GM12878 (cell line): ENCODE measurements around the gene NTSR1. TPM values are rescaled to one million over a fixed set of nuclear protein-coding genes. Genes with fewer than 3 reads are reported as not detected.

ENCODE experiments used
- ATAC-seq: fragments of 200-7000 bp; cut with Tn5 transposase; 3 replicates; pipeline ENCODE4 v1.9.1; 2020; ENCODE audit warnings: mild to moderate bottlenecking, moderate library complexity
- BruUV-seq: library from RNA; stranded (reverse); fragments of 400-500 nt; replicated peaks from 2 replicates; lab custom pipeline; 2021; lab: Mats Ljungman, UMichigan
- CTCF ChIA-PET: fragments of 300-600 bp; sonication (Branson Sonifier 250); formaldehyde crosslinking; extraction: SDS; loops from one replicate; lab custom pipeline; 2021; ENCODE audit warnings: inconsistent platforms; lab: Yijun Ruan, JAX
- POLR2A ChIA-PET: fragments of 350-600 bp; formaldehyde crosslinking; extraction: SDS; loops from one replicate; lab custom pipeline; 2021; ENCODE audit warnings: inconsistent platforms; lab: Charles Lee
- RAD21 ChIA-PET: fragments of 300-600 bp; sonication (Branson Sonifier 250); formaldehyde crosslinking; loops from one replicate; lab custom pipeline; 2023; ENCODE audit warnings: antibody characterized with exemption; ENCODE audit not compliant: unreplicated experiment; lab: Charles Lee
- SMC1A ChIA-PET: fragments of 300-600 bp; sonication (Branson Sonifier 250); formaldehyde crosslinking; loops from one replicate; lab custom pipeline; 2023; ENCODE audit not compliant: unreplicated experiment, uncharacterized antibody; lab: Charles Lee
- DNase-seq: peaks from one replicate; pipeline ENCODE4 v3.0.0-alpha.2; 2011; ENCODE audit warnings: low read depth, low spot score
- FAIRE-seq: peaks from 3 replicates; lab custom pipeline; 2011; peaks lifted over from hg19 to GRCh38; lab: Jason Lieb, UNC
- H2AFZ ChIP-seq: 2 replicates; pipeline ENCODE4 v1.6.0; 2011; ENCODE audit warnings: low read depth, low read length, control low read depth; ENCODE audit not compliant: control insufficient read depth
- H3K27ac ChIP-seq: 2 replicates; pipeline ENCODE4 v1.5.1; 2011; ENCODE audit warnings: control low read depth; ENCODE audit not compliant: control insufficient read depth, insufficient read depth
- H3K27me3 ChIP-seq, 2 experiments: replicated peaks in 1 of 2; 2 replicates each; pipeline versions ENCODE4 v1.6.0 to v1.6.1; 2011; ENCODE audit warnings: low read length in 1 of 2; ENCODE audit not compliant: control insufficient read depth in 2 of 2, insufficient read depth in 2 of 2
- H3K36me3 ChIP-seq, 2 experiments: 2 replicates each; pipeline ENCODE4 v1.5.1; 2011; ENCODE audit warnings: low read length in 1 of 2; ENCODE audit not compliant: control insufficient read depth in 2 of 2, insufficient read depth in 2 of 2
- H3K4me1 ChIP-seq: 2 replicates; pipeline ENCODE4 v1.6.1; 2011; ENCODE audit warnings: mild to moderate bottlenecking, low read length, moderate library complexity, mixed read lengths; ENCODE audit not compliant: control insufficient read depth, insufficient read depth
- H3K4me2 ChIP-seq: 2 replicates; pipeline ENCODE4 v1.6.0; 2011; ENCODE audit warnings: control low read depth; ENCODE audit not compliant: control insufficient read depth, insufficient read depth
- H3K4me3 ChIP-seq: fragments of 200-600 bp; sonication (generic); 2 replicates; pipeline ENCODE4 v1.5.1; 2016
- H3K79me2 ChIP-seq: 2 replicates; pipeline ENCODE4 v1.6.0; 2011; ENCODE audit warnings: low read length; ENCODE audit not compliant: control insufficient read depth, insufficient read depth
- H3K9ac ChIP-seq: 2 replicates; pipeline ENCODE4 v1.8.0; 2011; ENCODE audit warnings: low read length, control low read depth, mixed read lengths; ENCODE audit not compliant: control insufficient read depth, insufficient read depth
- H3K9me3 ChIP-seq: replicated peaks from 3 replicates; pipeline ENCODE4 v1.5.1; 2011; ENCODE audit warnings: mild to moderate bottlenecking, low read length; ENCODE audit not compliant: control insufficient read depth, insufficient read depth
- H4K20me1 ChIP-seq: 2 replicates; pipeline ENCODE4 v1.6.0; 2011; ENCODE audit not compliant: control insufficient read depth, insufficient read depth
- ATF3 ChIP-seq: IDR thresholded peaks from 2 replicates; pipeline ENCODE4 v1.6.1; 2011; ENCODE audit warnings: low read depth, mild to moderate bottlenecking, low read length, moderate library complexity, borderline replicate concordance; ENCODE audit errors: extremely low read depth
- BACH1 ChIP-seq: fragments of 450-650 bp; IDR thresholded peaks from 2 replicates; pipeline ENCODE4 v1.6.1; 2017; ENCODE audit warnings: mild to moderate bottlenecking, borderline replicate concordance
- BCL11A ChIP-seq: IDR thresholded peaks from 2 replicates; pipeline ENCODE4 v1.6.1; 2011; ENCODE audit warnings: low read depth, low read length
- HDAC6 ChIP-seq: fragments of 200-600 bp; sonication (generic); IDR thresholded peaks from one replicate; pipeline ENCODE4 v1.8.0; 2017; ENCODE audit warnings: antibody characterized with exemption; ENCODE audit not compliant: unreplicated experiment
- IKZF2 ChIP-seq, 2 experiments: fragments of 450-650 bp; IDR thresholded peaks; 2 replicates each; pipeline ENCODE4 v1.6.1; 2017; ENCODE audit warnings: mild to moderate bottlenecking in 2 of 2, moderate library complexity in 2 of 2
- KLF5 ChIP-seq: fragments of 450-650 bp; IDR thresholded peaks from 2 replicates; pipeline ENCODE4 v1.6.1; 2014; ENCODE audit warnings: mild to moderate bottlenecking; ENCODE audit not compliant: partially characterized antibody
- LARP7 ChIP-seq: fragments of 450-650 bp; IDR thresholded peaks from 2 replicates; pipeline ENCODE4 v1.6.1; 2017; ENCODE audit warnings: mild to moderate bottlenecking
- MTA3 ChIP-seq: IDR thresholded peaks from 2 replicates; pipeline ENCODE4 v1.6.1; 2012; ENCODE audit warnings: low read length, inconsistent platforms, borderline replicate concordance
- PKNOX1 ChIP-seq: fragments of 450-650 bp; IDR thresholded peaks from 2 replicates; pipeline ENCODE4 v1.6.1; 2016; ENCODE audit warnings: mild to moderate bottlenecking
- RFX5 ChIP-seq: IDR thresholded peaks from 2 replicates; pipeline ENCODE4 v1.6.1; 2011; ENCODE audit warnings: low read depth, low read length, improper control_type of control experiment
- SKIL ChIP-seq: fragments of 450-650 bp; IDR thresholded peaks from 2 replicates; pipeline ENCODE4 v1.6.1; 2017; ENCODE audit warnings: mild to moderate bottlenecking, low read depth, inconsistent platforms; ENCODE audit not compliant: poor library complexity, severe bottlenecking
- TBL1XR1 ChIP-seq: IDR thresholded peaks from 2 replicates; pipeline ENCODE4 v1.6.1; 2012; ENCODE audit warnings: low read depth, low read length, improper control_type of control experiment
- USF2 ChIP-seq: IDR thresholded peaks from 2 replicates; pipeline ENCODE4 v1.6.1; 2011; ENCODE audit warnings: low read depth, low read length, improper control_type of control experiment, borderline replicate concordance
- ZNF274 ChIP-seq: IDR thresholded peaks from one replicate; pipeline ENCODE4 v1.8.0; 2011; ENCODE audit not compliant: insufficient read length, insufficient read depth
- ZNF687 ChIP-seq: fragments of 450-650 bp; IDR thresholded peaks from 2 replicates; pipeline ENCODE4 v1.6.1; 2017; ENCODE audit warnings: mild to moderate bottlenecking, moderate library complexity
- ZZZ3 ChIP-seq: IDR thresholded peaks from 2 replicates; pipeline ENCODE4 v1.6.1; 2011; ENCODE audit warnings: low read depth; ENCODE audit not compliant: control insufficient read depth, insufficient read length
- WGBS: methylation state at CpG from one replicate; pipeline ENCODE4 v1.1.6; 2016; ENCODE audit warnings: low lambda C conversion rate; ENCODE audit not compliant: insufficient replicate concordance, insufficient coverage; ENCODE audit errors: missing lambda C conversion rate; 5-methylcytosine and 5-hydroxymethylcytosine counted together
- in situ Hi-C: fragments of 300-500 bp; cut with MboI; formaldehyde crosslinking; loops from 9 replicates; pipeline ENCODE4 v1.14.3; 2018; ENCODE audit warnings: mixed read lengths
- intact Hi-C: fragments of 100-400 bp; cut with micrococcal nuclease; formaldehyde crosslinking; loops from one replicate; pipeline ENCODE4 v1.14.2; 2022; ENCODE audit not compliant: unreplicated experiment
- polyA plus RNA-seq, 11 experiments: library from polyadenylated mRNA; depleted of rRNA in 4 of 11; unstranded in 6 of 11; stranded (reverse) in 5 of 11; fragments of >200 nt; fragmentation: Nextera tagmentation in 4 of 11; fragmentation: Illumina TruSeq in 1 of 11; extraction: Ambion mirVana in 4 of 11; extraction: Trizol in 1 of 11; gene quantifications; 1 replicate in 1 of 11; 2 replicates in 10 of 11; pipeline versions ENCODE4 v1.2.1 to v1.2.3, GENCODE V29; 2011 to 2016; ENCODE audit warnings: inconsistent platforms in 2 of 11, missing spikeins in 2 of 11, low read depth in 1 of 11
- total RNA-seq, 4 experiments: library from RNA; depleted of rRNA in 3 of 4; stranded (reverse); fragments of >200 nt in 3 of 4; fragmentation: Illumina TruSeq in 1 of 4; extraction: Trizol in 1 of 4; gene quantifications; 2 replicates each; pipeline versions ENCODE4 v1.2.1 to v1.2.3, GENCODE V29; 2013 to 2021

NTSR1 gene
- total and polyA plus RNA-seq, 10 of the 15 experiments (the other 5 are each of a cell fraction or from before 2014, with no cell fraction given): not detected

- ChIA-PET CTCF (no interaction called here), POLR2A (no interaction called here)
- TF ChIP-seq TBL1XR1 (no peak), IKZF2 (IDR thresholded peaks at IDR 0.05) (no peak), MTA3 (no peak), RFX5 (no peak), USF2 (no peak), BCL11A (no peak), ATF3 (no peak), LARP7 (no peak), ZNF687 (no peak), ZZZ3 (no peak), PKNOX1 (no peak), HDAC6 (no peak), SKIL (no peak), KLF5 (no peak), BACH1 (no peak), ZNF274 (no peak)
These were observed 60.9 kb downstream of the NTSR1 start for GRCh38 chr20:62769346-62770071.

More at GRCh38 chr20:62769346-62770071, 60.9 kb downstream of the NTSR1 start:
- Histone ChIP-seq H3K79me2 (no peaks in the 10 kb centered on the region), H3K27ac (no peak overlapping the region), H3K36me3 (no peaks in the 10 kb centered on the region), H4K20me1 (no peaks in the 10 kb centered on the region), H2AFZ (no peak overlapping the region), H3K9ac (no peak overlapping the region), H3K4me3 (no peak overlapping the region), H3K9me3 (no peaks in the 10 kb centered on the region), H3K4me1 (no peaks in the 10 kb centered on the region), H3K4me2 (no peak overlapping the region), H3K27me3 (peaks cover 0 to 1% of the 10 kb centered on the region in 2 experiments; a peak in 2 of 4 replicates)
- intact Hi-C loops (no loop called here), in situ Hi-C loops (no loop called here)
- ChIA-PET RAD21 (no interaction called here), SMC1A (no interaction called here)
- 37% methylated on average over 16 of the region's 16 CpGs for WGBS
- no TSS peak for BruUV-seq
- FAIRE-seq (no peak), DNase-seq (no peak), ATAC-seq (no peak)
